Stomach smooth muscle (tissue), 2 donors: ENCODE measurements around the gene IL11.

Experiments
- H3K27ac ChIP-seq: one replicate; pipeline ENCODE4 v1.7.0; 2013; ENCODE audit warnings: mild to moderate bottlenecking, low read length, inconsistent platforms
- H3K27me3 ChIP-seq, 2 donors: one replicate each; pipeline ENCODE4 v1.7.0; 2013; ENCODE audit warnings: low read length in 2 of 2; ENCODE audit not compliant: insufficient read depth in 2 of 2, control insufficient read depth in 1 of 2
- H3K36me3 ChIP-seq, 2 donors: one replicate each; pipeline ENCODE4 v1.7.0; 2013; ENCODE audit warnings: low read length in 2 of 2; ENCODE audit not compliant: control insufficient read depth in 2 of 2, insufficient read depth in 2 of 2
- H3K4me1 ChIP-seq: one replicate; pipeline ENCODE4 v1.7.0; 2013; ENCODE audit warnings: low read length; ENCODE audit not compliant: control insufficient read depth, insufficient read depth
- H3K4me3 ChIP-seq, 2 donors: one replicate each; pipeline ENCODE4 v1.7.0; 2013; ENCODE audit warnings: low read length in 2 of 2
- H3K9ac ChIP-seq, 2 donors: one replicate each; pipeline ENCODE4 v1.7.0; 2013; ENCODE audit warnings: low read length in 2 of 2, mild to moderate bottlenecking in 1 of 2
- H3K9me3 ChIP-seq, 2 donors: one replicate each; pipeline ENCODE4 v1.7.0; 2013; ENCODE audit warnings: low read length in 2 of 2; ENCODE audit not compliant: control insufficient read depth in 2 of 2
- donor health status: healthy.
- donor health status: Pancreatic carcinoma.

The IL11 gene

GRCh38 chr19:55347442-55348009 is 22.7 kb downstream of the IL11 start:
- Histone ChIP-seq H3K9ac (no peak overlapping the region), H3K4me3 (no peak overlapping the region), H3K36me3 (peaks cover 2 to 3% of the 10 kb centered on the region in 2 donors), H3K9me3 (no peaks in the 10 kb centered on the region), H3K27me3 (peaks cover 18 to 24% of the 10 kb centered on the region in 2 donors), H3K27ac (no peak overlapping the region), H3K4me1 (peaks cover 8% of the 10 kb centered on the region)

- Histone ChIP-seq H3K27me3 (peaks cover 12 to 17% of the 10 kb centered on the region in 2 donors), H3K4me1 (peaks cover 8% of the 10 kb centered on the region), H3K9ac (no peak overlapping the region), H3K27ac (no peak overlapping the region), H3K4me3 (no peak overlapping the region), H3K36me3 (peaks cover 4% of the 10 kb centered on the region in 2 donors), H3K9me3 (no peaks in the 10 kb centered on the region)
These were observed 23.4 kb downstream of the IL11 start for GRCh38 chr19:55346725-55347441.

DNA sequence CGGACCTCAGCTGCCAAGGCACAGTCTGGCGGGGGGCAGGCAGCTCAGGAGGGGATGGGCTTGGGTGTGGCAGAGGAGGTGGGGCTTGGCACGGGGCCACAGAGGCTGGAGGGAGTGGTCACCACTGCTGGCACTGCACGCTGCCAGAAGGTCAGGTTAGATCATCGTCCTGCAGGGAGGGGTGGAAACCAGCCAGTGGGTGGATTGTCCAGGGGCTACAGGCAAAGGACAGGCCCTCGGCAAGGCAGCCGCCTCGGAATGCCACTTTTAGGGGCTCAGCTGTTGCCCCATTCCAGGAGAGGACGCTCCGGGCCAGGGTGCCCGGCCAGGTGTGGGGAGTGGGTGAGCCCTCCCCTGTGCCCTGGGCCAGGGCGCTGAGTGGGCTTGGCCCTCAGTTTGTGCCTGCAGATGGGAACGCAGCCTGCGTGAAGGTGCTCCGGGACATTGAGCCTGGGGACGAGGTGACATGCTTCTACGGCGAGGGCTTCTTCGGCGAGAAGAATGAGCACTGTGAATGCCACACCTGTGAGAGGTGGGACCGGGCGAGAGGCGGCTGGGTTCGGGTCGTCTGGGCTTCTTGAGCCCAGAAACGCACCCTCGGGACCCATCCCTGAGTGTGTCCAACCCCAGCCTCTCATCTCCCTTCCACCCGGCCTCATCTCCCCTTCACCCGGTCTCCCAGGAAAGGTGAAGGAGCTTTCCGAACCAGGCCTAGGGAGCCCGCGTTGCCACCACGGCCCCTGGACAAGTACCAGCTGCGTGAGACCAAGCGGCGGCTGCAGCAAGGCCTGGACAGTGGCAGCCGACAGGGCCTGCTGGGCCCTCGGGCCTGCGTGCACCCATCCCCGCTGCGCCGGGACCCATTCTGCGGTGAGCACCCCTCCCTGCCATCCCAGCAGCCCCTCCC is 24.2 kb downstream of the IL11 start:
- H3K4me1 ChIP-seq, result peaks cover 14% of the 10 kb centered on the region
- H3K4me3 ChIP-seq, result no peak overlapping the region
- no peak overlapping the region for H3K9ac ChIP-seq
- H3K27me3 ChIP-seq, result peaks cover 4 to 11% of the 10 kb centered on the region in 2 donors
- no peak overlapping the region for H3K27ac ChIP-seq
- no peaks in the 10 kb centered on the region for H3K9me3 ChIP-seq
- peaks cover 4% of the 10 kb centered on the region in 2 donors for H3K36me3 ChIP-seq

- Histone ChIP-seq H3K9me3 (no peaks in the 10 kb centered on the region), H3K27me3 (peaks cover under 1 to 2% of the 10 kb centered on the region in 2 donors), H3K9ac (no peak overlapping the region), H3K4me3 (no peak overlapping the region), H3K4me1 (peaks cover 21% of the 10 kb centered on the region), H3K27ac (no peak overlapping the region), H3K36me3 (peaks cover 4% of the 10 kb centered on the region in 2 donors)
These were observed 25.0 kb downstream of the IL11 start for GRCh38 chr19:55345101-55345817.

DNA sequence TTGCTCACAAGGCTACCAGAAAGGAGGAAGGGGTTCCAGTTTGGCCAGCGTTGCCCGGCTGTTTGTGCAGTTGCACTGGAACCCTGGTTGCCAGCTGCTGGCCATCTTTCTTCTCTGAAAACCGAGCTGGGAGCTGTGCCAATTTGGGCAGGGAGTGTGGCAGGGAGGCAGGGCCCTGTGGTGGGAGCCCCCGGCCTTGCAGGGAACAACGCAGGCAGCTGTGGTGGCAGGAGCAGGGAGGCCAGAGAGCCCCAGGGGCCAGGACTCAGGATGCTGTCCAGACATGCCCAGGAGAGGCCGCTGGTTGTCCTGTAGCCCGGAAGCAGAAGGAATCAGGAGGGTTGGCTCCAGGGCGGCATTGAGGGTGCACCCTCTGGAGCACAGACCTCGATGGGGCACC is 25.8 kb downstream of the IL11 start:
- Histone ChIP-seq H3K4me1 (peaks cover 24% of the 10 kb centered on the region), H3K9ac (no peak overlapping the region), H3K27me3 (no peaks in the 10 kb centered on the region), H3K9me3 (no peaks in the 10 kb centered on the region), H3K4me3 (no peak overlapping the region), H3K27ac (no peak overlapping the region), H3K36me3 (peaks cover 4% of the 10 kb centered on the region in 2 donors)

DNA sequence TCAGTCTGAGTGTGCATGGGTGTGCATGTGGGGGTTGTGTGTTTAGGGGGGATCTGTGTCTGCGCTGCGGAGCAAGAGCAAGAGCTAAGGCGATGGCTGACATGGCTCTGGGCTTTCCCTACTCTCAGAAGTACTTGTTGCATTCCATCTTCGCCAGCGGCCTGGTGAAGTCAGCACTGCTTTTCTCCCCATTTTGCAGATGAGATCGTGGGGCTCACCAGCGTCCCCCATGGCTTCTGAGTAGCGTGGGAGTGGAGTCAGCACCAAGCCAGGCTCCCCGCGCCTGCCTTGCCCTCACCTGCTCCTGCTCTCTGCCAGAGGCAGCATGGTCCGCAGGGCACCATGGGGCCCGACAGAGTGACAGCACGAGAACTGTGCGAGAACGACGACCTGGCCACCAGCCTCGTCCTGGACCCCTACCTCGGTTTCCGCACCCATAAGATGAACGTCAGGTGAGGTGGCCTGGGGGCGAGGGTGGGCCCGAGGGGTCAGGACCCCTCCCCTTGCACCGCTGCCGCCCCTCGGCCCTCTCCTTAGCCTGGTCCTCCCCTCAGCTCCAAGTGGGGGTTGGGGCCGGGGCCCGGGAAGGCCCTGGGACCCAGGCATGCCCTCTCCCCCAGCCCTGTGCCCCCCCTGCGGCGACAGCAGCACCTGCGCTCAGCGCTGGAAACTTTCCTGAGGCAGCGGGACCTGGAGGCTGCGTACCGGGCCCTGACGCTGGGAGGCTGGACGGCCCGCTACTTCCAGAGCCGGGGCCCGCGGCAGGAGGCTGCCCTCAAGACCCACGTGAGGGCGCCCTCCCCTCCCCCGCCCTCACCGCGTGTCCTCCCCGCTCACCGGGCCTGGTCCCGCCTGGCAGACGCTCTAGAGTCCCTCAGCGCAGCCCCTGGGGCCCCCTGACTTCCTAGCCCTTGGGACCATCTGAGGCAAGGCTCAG is 28.4 kb downstream of the IL11 start:
- peak overlapping the region; percentile 30 to 52 for H3K4me3 ChIP-seq
- H3K36me3 ChIP-seq, result peaks cover 4% of the 10 kb centered on the region in 2 donors
- H3K4me1 ChIP-seq, result peaks cover 29% of the 10 kb centered on the region
- no peak overlapping the region for H3K9ac ChIP-seq
- H3K27me3 ChIP-seq, result peaks cover 0 to 2% of the 10 kb centered on the region in 2 donors
- H3K9me3 ChIP-seq, result no peaks in the 10 kb centered on the region
- no peak overlapping the region for H3K27ac ChIP-seq

GRCh38 chr19:55341171-55341588 is 29.1 kb downstream of the IL11 start:
- no peaks in the 10 kb centered on the region for H3K9me3 ChIP-seq
- H3K4me3 ChIP-seq, result peak overlapping the region; percentile 86 to 88
- H3K4me1 ChIP-seq, result peaks cover 29% of the 10 kb centered on the region
- H3K9ac ChIP-seq, result peak overlapping the region in 1 of 2 donors; percentile 84
- peaks cover 0 to 4% of the 10 kb centered on the region in 2 donors for H3K27me3 ChIP-seq
- peaks cover 4% of the 10 kb centered on the region in 2 donors for H3K36me3 ChIP-seq
- H3K27ac ChIP-seq, result no peak overlapping the region

DNA sequence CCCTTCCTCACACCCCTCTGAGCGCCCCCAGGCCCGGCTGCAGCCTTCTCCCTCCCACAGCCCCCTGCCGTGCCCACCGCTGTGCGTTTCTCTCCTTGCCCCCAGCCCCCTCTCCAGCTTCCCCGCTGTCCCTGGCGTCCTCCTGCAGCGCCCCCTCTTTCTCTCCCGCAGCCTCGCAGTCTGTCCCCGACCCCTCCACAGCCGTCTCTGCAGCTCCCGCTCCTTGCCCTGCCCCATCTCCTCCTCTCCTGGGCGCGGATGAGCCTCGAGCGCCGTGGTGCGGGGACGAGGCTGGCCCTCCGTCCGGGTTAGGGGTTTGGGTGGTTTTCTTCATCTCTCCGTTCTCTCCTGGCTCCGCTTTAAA is 29.5 kb downstream of the IL11 start:
- Histone ChIP-seq H3K36me3 (peaks cover 4% of the 10 kb centered on the region in 2 donors), H3K4me3 (peak overlapping the region; percentile 86 to 88), H3K9ac (peak overlapping the region; percentile 83 to 84), H3K27ac (no peak overlapping the region), H3K27me3 (peaks cover 0 to 4% of the 10 kb centered on the region in 2 donors), H3K9me3 (no peaks in the 10 kb centered on the region), H3K4me1 (peaks cover 25% of the 10 kb centered on the region)

DNA sequence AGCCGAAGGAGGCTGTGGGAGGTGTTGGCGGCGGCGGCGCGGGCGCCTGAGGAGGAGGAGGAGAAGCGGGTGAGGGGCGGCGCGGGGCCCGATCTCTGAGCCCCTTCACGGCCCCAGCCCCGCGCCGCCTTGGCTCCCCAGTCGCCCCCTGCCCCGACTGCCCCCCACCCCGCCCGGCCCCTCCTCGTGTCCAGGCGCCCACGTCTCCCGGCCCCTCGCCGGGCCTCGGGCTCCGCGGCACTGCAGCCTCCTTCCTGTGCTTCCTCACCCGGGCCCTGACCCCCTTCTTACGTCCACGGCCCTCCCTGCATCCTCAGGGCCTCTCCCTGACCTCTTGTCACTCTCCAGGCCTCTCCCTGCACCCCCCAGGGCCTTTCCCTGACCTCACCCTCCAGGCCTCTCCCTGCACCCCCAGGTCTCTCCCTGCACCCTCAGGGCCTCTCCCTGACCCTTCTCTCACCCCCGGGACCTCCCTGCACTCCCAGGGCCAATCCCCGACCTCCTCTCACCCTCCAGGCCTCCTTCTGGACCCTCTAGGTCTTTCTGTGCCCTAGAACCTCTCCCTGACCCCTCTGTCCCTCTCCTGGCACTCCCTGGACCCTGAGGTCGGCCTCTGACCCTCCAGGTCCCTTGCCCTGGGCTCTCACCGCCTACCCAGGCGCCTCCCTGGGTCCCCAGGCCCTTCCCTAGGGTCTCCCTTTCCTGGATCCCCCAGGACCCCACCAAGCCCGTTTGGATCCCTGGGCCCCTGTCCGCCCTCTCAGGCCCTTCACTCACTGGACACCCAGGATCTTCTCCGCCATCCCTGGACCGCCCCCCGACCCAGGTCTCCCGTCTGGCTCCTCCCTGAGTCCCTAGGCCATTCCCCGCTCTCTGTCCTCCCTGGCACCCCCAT is 30.1 kb downstream of the IL11 start:
- Histone ChIP-seq H3K27me3 (peaks cover 0 to 4% of the 10 kb centered on the region in 2 donors), H3K9me3 (no peaks in the 10 kb centered on the region), H3K4me1 (peaks cover 21% of the 10 kb centered on the region), H3K36me3 (peaks cover 4% of the 10 kb centered on the region in 2 donors), H3K9ac (peak overlapping the region; percentile 83 to 84), H3K4me3 (peak overlapping the region; percentile 86 to 88), H3K27ac (peak overlapping the region; percentile 53)
